Activated CD8-positive, alpha-beta memory T cell treated with anti-CD3 and anti-CD28 coated beads, Interleukin-2, amount 50 U/mL, for 48 hours (primary cell): Measurements from ENCODE around the gene THYN1.

ENCODE experiments used
- DNase-seq: peaks from one replicate; pipeline ENCODE4 v3.0.0-alpha.2; 2020

The THYN1 gene

GRCh38 chr11:134207538-134208239 is 45.5 kb downstream of the THYN1 start:
- peak; percentile 73 for DNase-seq

DNA sequence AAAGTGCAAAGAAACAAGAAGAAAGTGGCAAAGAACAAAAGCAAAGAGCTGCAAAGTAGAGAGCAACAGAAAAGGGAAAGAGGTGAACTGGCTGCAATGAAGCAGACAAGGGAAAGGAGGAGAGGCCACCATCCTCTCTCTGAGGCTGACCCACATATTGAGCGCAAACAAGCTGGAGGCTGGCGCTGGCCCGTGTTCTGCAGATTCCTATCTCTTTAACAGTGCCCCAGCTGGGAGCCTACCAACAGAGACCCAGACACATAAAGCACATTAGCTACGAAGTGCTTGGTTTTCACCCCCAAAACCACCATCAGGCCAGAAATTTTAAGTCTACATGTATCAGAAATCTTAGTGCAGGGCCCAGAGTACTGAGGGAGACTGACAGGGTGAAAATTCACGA is 47.0 kb downstream of the THYN1 start:
- no peak for DNase-seq

- no peak for DNase-seq
Measured at GRCh38 chr11:134205729-134206128, 47.4 kb downstream of the THYN1 start.

GRCh38 chr11:134202661-134203060 is 50.5 kb downstream of the THYN1 start:
- DNase-seq = no peak

DNA sequence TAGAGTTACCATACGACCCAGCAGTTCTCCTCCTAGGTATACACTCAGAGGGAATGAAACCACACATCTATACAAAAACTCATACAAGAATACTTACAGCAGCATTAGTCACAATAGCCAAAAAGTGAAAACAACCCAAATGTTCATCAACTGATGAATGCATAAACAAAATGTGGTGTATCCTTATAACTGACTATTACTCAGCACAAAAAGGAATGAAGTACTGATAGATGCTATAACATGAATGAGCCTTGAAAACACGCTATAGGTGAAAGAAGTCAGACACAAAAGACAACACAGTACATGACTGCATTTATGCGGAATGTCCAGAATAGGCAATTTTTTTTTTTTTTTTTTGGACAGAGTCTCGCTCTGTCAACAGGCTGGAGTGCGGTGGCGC is 52.5 kb downstream of the THYN1 start:
- no peak for DNase-seq

DNA sequence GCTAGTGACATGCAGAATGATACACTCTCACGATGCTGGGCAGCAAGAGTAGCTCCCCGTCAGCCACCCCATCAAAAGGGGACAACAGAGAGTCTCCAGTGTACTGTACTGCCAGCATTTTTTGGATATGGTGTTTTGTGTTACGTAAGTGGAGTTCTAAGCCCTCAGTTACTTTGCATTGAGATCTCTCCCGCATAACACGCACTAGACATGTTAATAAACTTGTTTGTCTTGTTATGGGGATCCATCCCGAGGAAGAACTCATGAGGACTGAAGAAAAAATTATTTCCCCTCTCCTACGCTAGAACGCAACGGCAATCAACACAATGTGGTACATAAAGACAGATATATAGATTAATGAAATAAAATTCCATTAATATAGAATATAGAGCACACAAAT is 53.6 kb downstream of the THYN1 start:
- DNase-seq = no peak
